Natural killer cell (primary cell): ENCODE measurements around the gene MYO15A. TPM values are rescaled to one million over a fixed set of nuclear protein-coding genes. Genes with fewer than 3 reads are reported as not detected.

Experiments
- ATAC-seq, 3 donors: fragments of 150-1000 bp in 2 of 3; fragments of 200-7000 bp in 1 of 3; cut with Tn5 transposase; 1 replicate in 1 of 3; 2 replicates in 2 of 3; pipeline ENCODE4 v1.10.0; 2021; ENCODE audit warnings: mild to moderate bottlenecking in 2 of 3, moderate library complexity in 2 of 3
- DNase-seq, 2 donors: peaks; one replicate each; pipeline versions ENCODE4 v3.0.0 to v3.0.0-alpha.2; 2013 to 2021; ENCODE audit warnings: mixed read lengths in 1 of 2
- H3K27ac ChIP-seq: one replicate; pipeline ENCODE4 v1.5.1; 2013; ENCODE audit warnings: mild to moderate bottlenecking, low read length
- H3K27me3 ChIP-seq: one replicate; pipeline ENCODE4 v1.6.1; 2013; ENCODE audit warnings: low read length; ENCODE audit not compliant: control insufficient read depth, insufficient read depth
- H3K36me3 ChIP-seq: one replicate; pipeline ENCODE4 v1.6.1; 2013; ENCODE audit warnings: low read length; ENCODE audit not compliant: control insufficient read depth, insufficient read depth
- H3K4me1 ChIP-seq: one replicate; pipeline ENCODE4 v1.6.1; 2013; ENCODE audit warnings: low read length; ENCODE audit not compliant: control insufficient read depth, insufficient read depth
- H3K4me3 ChIP-seq: one replicate; pipeline ENCODE4 v1.5.1; 2013; ENCODE audit warnings: low read length
- H3K9me3 ChIP-seq: one replicate; pipeline ENCODE4 v1.6.1; 2013; ENCODE audit warnings: low read length; ENCODE audit not compliant: control insufficient read depth, insufficient read depth
- H3K27ac Mint-ChIP-seq, 2 donors: one replicate each; pipeline ENCODE4 v1.8.0; 2022; ENCODE audit warnings: mild to moderate bottlenecking in 2 of 2, mixed read lengths in 2 of 2, moderate library complexity in 1 of 2
- H3K27me3 Mint-ChIP-seq, 2 donors: one replicate each; pipeline ENCODE4 v1.8.0; 2022; ENCODE audit warnings: low read depth in 2 of 2, mixed read lengths in 2 of 2
- H3K36me3 Mint-ChIP-seq: one replicate; pipeline ENCODE4 v1.8.0; 2022; ENCODE audit warnings: mixed read lengths
- H3K4me1 Mint-ChIP-seq, 2 donors: one replicate each; pipeline ENCODE4 v1.8.0; 2022; ENCODE audit warnings: mixed read lengths in 2 of 2
- H3K4me3 Mint-ChIP-seq: one replicate; pipeline ENCODE4 v1.8.0; 2022; ENCODE audit warnings: mild to moderate bottlenecking, moderate library complexity, mixed read lengths
- H3K9me3 Mint-ChIP-seq, 2 donors: one replicate each; pipeline ENCODE4 v1.8.0; 2022; ENCODE audit warnings: mixed read lengths in 2 of 2
- WGBS: methylation state at CpG from one replicate; pipeline ENCODE4 v1.1.7; 2013; ENCODE audit warnings: missing lambda C conversion rate; ENCODE audit not compliant: insufficient coverage; 5-methylcytosine and 5-hydroxymethylcytosine counted together
- intact Hi-C: fragments of 100-400 bp; cut with micrococcal nuclease; formaldehyde crosslinking; loops from one replicate; pipeline ENCODE4 v1.14.2; 2022
- total RNA-seq, 4 donors: library from RNA; stranded (reverse); fragments of 120-200 nt in 1 of 4; gene quantifications; one replicate each; pipeline versions ENCODE4 v1.2.3 to v1.2.4, GENCODE V29; 2013 to 2022
- TF ChIP-seq, protein P1 (sequence below): fragments of 200-600 bp; IDR thresholded peaks from one replicate; pipeline ENCODE4 v1.8.0; 2022; ENCODE audit warnings: antibody characterized with exemption

MYO15A gene
- total RNA-seq, 3 donors from 2014 or later (not counting 1 experiment from before 2014, with no cell fraction given) = 1.6 to 2.0 (median 1.8) TPM

DNA sequence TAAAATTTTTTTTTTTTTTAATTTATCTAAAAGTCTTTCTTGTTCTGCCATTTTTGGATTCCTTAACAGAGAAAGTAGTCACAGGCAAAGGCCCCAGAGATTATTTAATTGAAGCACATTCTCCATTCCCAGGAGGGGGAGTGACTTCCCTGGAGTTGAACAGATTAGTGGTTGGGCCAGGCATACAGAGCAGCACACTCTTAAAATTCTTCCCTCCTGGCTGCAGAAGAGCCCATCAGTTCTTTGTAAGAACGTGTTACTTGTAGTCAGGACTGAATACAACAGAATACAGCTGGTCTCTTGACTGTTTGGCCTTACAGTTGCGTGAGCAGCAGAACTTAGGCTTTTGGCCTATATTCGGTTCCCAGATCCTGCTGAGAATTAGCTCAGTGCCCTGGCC lies 76.8 kb downstream of the MYO15A start:
- H3K4me1 ChIP-seq = peaks cover 65% of the 10 kb centered on the region
- intact Hi-C loops = loop anchor here (2.0 kb wide), 1 partner anchor 37 kb away; no protein-coding TSS in a partner anchor
- no peaks in the 10 kb centered on the region for H3K27me3 ChIP-seq
- 45% methylated on average over 3 of the region's 3 CpGs for WGBS
- peak overlapping the region; percentile 88 for H3K4me3 ChIP-seq
- H3K9me3 ChIP-seq = no peaks in the 10 kb centered on the region
- Mint-ChIP-seq H3K36me3 (no peaks in the 10 kb centered on the region), H3K4me1 (peaks cover 49 to 68% of the 10 kb centered on the region in 2 donors), H3K27ac (peak overlapping the region; percentile 80 to 99), H3K27me3 (no peaks in the 10 kb centered on the region), H3K9me3 (no peaks in the 10 kb centered on the region), H3K4me3 (peak overlapping the region; percentile 96)
- H3K27ac ChIP-seq = no peak overlapping the region
- TF ChIP-seq, protein P1, sequence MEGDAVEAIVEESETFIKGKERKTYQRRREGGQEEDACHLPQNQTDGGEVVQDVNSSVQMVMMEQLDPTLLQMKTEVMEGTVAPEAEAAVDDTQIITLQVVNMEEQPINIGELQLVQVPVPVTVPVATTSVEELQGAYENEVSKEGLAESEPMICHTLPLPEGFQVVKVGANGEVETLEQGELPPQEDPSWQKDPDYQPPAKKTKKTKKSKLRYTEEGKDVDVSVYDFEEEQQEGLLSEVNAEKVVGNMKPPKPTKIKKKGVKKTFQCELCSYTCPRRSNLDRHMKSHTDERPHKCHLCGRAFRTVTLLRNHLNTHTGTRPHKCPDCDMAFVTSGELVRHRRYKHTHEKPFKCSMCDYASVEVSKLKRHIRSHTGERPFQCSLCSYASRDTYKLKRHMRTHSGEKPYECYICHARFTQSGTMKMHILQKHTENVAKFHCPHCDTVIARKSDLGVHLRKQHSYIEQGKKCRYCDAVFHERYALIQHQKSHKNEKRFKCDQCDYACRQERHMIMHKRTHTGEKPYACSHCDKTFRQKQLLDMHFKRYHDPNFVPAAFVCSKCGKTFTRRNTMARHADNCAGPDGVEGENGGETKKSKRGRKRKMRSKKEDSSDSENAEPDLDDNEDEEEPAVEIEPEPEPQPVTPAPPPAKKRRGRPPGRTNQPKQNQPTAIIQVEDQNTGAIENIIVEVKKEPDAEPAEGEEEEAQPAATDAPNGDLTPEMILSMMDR = no peak
- DNase-seq (no peak), ATAC-seq (no peak)
- peaks cover 14% of the 10 kb centered on the region for H3K36me3 ChIP-seq

DNA sequence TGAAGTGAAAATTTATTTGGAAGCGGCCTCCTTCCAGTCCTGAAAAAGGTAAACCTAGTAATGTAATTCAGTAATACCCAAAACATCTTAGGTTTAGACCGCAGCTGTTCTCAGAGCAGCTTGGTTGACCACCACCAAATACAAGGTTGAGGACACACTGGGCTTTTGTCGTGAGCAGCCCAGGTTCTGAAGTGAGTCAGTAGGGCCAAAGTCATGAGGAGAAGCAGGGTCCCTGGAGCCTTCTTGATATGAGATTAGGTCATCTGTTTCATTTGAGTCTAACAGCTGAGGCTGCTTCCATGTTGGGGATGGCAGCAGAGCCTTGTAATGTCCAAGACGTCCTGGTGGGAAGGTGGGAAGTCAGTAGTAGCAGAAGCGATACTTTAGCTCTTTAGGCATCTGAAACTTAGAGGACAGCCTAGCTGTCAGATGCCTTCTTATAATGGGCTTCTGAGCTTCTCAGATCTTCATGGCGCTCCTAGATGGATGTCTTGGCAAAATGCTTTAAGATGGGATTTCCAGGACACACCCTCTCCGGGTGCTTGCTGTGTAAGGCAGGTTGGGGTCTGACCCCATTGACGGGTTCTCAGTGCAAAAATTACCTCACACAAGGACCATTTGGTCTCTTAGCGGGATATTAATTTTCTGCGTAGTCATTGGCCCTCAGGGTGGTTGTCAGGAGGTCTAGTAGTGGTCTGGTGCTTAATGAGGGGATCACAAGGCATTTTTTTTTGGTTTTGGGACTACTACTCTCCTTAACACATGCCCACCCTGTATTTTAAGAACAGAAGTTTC lies 77.5 kb downstream of the MYO15A start:
- TF ChIP-seq, protein P1 = no peak
- no peak for DNase-seq
- Mint-ChIP-seq H3K4me3 (peak overlapping the region; percentile 96), H3K36me3 (no peaks in the 10 kb centered on the region), H3K9me3 (no peaks in the 10 kb centered on the region), H3K4me1 (peaks cover 54 to 74% of the 10 kb centered on the region in 2 donors), H3K27me3 (no peaks in the 10 kb centered on the region), H3K27ac (peak overlapping the region; percentile 80 to 99)
- Histone ChIP-seq H3K4me3 (peak overlapping the region; percentile 88), H3K36me3 (peaks cover 14% of the 10 kb centered on the region), H3K27ac (no peak overlapping the region), H3K27me3 (no peaks in the 10 kb centered on the region), H3K4me1 (peaks cover 70% of the 10 kb centered on the region), H3K9me3 (no peaks in the 10 kb centered on the region)
- WGBS = 64% methylated on average over 8 of the region's 10 CpGs
- ATAC-seq = no peak
- intact Hi-C loops = loop anchor here (2.0 kb wide), 1 partner anchor 37 kb away; no protein-coding TSS in a partner anchor

DNA sequence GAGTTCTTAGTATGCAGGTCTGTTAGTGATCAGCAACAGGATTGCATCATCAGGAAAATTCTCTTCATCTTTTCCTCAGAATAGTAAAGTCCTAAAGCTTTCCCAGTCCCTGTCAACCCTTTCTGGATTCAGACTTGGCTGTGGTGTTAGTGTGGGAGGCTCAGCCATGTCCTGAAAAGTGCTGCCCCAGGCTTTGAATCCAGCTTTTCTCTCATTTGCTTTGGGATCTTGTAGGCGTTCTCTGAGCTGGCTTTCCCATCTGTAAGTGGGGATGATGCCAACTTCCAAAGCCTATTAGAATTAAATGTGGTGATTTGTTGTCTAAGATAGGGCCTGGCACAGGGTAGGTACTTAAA lies 78.0 kb downstream of the MYO15A start:
- Histone ChIP-seq H3K27ac (no peak overlapping the region), H3K9me3 (no peaks in the 10 kb centered on the region), H3K4me3 (no peak overlapping the region), H3K27me3 (no peaks in the 10 kb centered on the region), H3K4me1 (peaks cover 75% of the 10 kb centered on the region), H3K36me3 (peaks cover 16% of the 10 kb centered on the region)
- peak overlapping the region; percentile 96 for H3K4me3 Mint-ChIP-seq
- H3K36me3 Mint-ChIP-seq = no peaks in the 10 kb centered on the region
- 100% methylated on average over 1 of the region's 1 CpG for whole genome bisulfite sequencing
- peaks cover 60 to 80% of the 10 kb centered on the region in 2 donors for H3K4me1 Mint-ChIP-seq
- H3K9me3 Mint-ChIP-seq = no peaks in the 10 kb centered on the region
- DNase-seq (no peak), ATAC-seq (no peak)
- H3K27me3 Mint-ChIP-seq = no peaks in the 10 kb centered on the region
- TF ChIP-seq, protein P1 = no peak
- peak overlapping the region; percentile 80 to 99 for H3K27ac Mint-ChIP-seq
- intact Hi-C loops = no loop called here
